Urothelium cell line (cell line): ENCODE measurements around the gene DPY30.
"Not testable (repeated sequence)": the region's sequence is repeated elsewhere in the genome, so short reads cannot be mapped to it uniquely, and the experiment has no call there.

Experiments
- DNase-seq: peaks from one replicate; pipeline ENCODE4 v3.0.0; 2011; ENCODE audit warnings: low spot score, mixed read lengths
- FAIRE-seq: peaks from 2 replicates; lab custom pipeline; 2011; peaks lifted over from hg19 to GRCh38; lab: Jason Lieb, UNC

The DPY30 gene

DNA sequence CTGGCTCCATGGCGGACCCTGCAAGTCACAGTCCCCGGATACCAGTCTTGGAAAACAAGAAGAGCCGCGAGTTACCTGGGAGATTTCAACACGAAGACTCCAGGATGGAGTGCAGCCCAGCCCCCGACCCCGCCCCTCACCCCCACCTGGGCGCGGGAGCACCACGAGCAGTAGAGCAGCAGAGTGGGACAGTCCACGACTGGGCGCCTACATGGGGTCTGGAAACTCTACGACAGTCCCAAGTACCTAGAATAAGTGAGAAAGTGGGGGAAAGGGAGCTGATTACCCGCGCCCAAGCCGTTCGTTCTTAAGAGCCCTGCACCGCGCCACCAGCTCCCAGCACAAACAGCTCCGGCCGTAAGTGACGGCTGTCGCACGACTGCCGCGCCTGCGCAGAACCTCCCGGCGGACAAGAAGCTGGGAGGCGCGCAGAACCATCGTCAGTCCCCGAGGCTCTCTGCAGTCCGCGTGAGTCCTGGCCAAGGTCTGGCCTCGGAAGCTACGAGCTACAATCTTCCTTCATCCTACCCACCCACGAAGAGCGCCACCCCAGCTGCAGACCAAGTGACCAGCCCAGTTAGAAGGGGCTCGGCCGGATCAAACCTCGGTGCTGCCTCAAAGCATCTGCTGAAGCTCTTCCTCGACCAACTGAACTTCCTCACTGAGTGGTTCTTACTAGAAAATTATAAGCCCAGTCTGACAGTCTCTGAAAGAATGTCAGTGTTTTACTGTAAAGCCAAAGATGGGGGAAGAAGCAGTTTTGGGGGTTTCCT is at the start of gene DPY30:
Gene DPY30, minus strand, starts transcription at position 359 of the 773 bp plus-strand sequence. Its CDS starts 349 bp downstream, at position 10.
- peak; percentile 96 for DNase-seq
- peak; percentile 73 for FAIRE-seq

DNA sequence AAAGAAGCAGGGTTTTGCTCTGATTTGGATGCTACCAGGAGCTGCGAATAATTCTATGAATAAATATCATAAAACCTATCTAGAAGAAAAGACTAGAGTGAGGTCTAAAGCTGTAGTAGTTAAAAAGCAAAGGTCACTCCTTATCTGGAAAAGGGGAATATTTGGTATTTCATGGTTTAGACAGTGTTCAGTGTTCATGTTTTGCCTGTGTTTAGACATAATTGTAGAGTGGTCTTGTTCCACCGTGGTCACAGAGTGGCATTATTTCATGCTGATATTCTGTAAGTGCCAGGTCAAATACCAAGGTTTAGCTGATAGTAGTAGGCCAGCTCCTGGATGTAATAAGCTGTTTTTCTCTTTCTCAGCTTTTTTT is 34.5 kb upstream of the DPY30 start:
- no peak for DNase-seq
- FAIRE-seq: no peak

DNA sequence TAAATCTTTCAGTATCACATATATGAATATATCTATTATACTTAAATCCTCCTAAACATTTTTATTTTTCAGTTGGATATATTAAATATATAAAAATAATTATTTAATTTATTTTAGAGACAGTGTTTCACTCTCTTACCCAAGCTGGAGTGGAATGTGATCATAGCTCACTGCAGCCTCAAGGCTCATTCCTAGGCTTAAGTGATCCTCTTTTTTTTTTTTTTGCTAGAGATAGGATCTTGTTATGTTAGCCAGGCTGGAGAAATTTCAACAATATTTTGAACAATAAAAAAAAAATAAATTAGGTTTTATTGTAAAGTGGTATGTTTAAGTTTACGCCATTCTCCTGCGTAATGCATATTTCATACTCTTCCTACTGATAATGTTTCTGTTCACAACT is 27.9 kb upstream of the DPY30 start:
- FAIRE-seq: no peak
- no peak for DNase-seq

DNA sequence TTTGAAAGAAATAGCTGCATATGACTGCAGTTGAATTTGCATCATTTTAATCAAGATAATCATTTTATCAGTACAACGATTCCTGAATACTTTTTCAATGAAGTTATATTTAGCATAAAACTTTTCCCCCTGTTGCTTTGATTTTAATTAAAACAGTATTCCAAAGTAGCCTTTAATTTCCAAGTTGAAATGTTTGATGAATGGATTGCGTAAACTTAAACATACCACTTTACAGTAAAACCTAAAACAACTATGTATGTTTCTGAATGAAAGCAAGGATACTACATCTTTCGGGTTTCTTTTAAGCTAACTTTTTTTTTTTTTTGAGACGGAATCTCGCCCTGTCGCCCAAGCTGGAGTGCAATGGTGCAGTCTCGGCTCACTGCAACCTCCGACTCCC is 25.1 kb upstream of the DPY30 start:
- DNase-seq (no peak), FAIRE-seq (no peak)

DNA sequence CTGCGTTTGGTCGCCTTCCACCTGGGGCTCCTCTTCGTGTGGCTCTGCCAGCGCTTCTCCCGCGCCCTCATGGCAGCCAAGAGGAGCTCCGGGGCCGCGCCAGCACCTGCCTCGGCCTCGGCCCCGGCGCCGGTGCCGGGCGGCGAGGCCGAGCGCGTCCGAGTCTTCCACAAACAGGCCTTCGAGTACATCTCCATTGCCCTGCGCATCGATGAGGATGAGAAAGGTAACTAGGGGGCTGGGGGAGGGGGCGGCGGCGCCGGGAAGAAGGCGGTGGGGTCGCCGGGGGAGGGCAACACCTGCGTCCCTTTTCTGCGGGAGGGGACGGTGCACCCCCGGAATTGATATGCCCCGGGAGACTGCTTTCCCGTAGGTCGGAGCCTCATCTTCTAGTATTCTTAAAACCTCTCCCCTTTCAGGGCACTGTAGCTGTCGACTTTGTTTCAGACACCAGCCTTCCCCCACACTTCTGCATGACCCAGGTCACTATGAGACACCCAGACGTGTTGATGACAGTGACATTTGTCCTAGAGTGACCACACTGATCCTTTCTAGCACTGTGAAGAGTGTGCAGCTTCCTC is 24.5 kb upstream of the DPY30 start:
- no peak for DNase-seq
- FAIRE-seq: no peak

DNA sequence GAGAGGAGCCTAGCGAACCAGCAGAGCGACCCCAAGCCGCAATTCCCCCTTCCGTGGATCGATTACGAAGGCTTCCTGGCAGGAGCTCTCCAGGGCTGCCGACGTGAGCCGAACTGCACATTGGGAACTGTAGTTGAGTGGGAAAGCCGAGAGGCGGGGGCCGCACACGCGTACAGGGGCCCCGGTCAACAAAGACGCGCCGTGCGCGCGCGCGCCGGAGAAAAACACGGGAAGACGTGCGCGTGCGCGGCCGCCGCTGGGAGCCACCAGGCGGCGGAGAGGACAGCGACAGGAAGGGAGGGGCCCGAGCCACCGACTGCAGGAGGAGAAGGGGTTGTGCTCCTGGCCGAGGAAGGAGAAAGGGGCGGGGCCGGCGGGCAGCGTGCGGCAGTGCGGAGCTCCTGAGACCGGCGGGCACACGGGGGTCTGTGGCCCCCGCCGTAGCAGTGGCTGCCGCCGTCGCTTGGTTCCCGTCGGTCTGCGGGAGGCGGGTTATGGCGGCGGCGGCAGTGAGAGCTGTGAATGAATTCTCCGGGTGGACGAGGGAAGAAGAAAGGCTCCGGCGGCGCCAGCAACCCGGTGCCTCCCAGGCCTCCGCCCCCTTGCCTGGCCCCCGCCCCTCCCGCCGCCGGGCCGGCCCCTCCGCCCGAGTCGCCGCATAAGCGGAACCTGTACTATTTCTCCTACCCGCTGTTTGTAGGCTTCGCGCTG is 23.9 kb upstream of the DPY30 start, which contains the start of gene SPAST:
Gene SPAST, plus strand, starts transcription at position 247 of the 711 bp plus-strand sequence. Its CDS starts 276 bp downstream, at position 523.
- DNase-seq (peak; percentile 99), FAIRE-seq (peak; percentile 85)

DNA sequence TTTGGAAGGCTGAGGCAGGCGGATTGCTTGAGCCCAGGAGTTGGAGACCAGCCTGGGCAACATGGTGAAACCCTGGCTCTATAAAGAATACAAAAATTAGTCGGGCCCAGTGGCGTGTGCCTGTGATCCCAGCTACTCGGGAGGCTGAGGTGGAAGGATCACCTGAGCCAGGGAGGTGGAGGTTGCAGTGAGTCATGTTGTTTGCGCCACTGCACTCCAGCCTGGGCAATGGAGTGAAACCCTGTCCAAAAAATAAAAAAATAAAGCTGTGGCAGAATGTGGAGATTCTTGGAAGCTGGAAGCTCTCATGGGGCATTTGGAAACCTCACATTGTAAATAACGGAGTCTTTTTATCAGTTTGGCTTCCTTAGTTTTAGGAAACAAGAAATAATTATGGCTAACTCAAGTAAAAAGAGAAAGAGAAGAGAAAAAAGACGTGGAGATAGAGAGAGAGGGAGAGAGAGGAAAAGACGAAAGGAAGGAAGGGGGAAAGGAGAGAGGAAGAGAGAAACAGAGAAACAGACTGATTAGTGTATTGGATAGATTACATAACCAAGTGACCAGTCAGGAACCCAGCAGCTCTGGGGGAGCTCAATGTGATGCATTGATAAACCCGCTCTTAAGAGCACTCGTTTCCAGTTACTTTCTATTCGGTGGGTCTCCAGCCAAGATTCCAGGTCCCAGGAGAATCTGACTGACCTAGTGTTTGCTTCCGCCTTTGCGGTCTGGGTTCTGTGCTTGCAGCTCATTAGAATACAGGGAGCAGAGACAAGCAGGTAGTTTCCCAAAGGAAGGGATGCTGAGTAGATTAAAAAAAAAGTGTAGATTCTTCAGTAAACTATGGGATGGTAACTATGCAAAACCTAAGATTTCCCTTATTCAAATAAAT is 22.6 kb upstream of the DPY30 start:
- FAIRE-seq (no peak), DNase-seq (peak; percentile 54)

DNA sequence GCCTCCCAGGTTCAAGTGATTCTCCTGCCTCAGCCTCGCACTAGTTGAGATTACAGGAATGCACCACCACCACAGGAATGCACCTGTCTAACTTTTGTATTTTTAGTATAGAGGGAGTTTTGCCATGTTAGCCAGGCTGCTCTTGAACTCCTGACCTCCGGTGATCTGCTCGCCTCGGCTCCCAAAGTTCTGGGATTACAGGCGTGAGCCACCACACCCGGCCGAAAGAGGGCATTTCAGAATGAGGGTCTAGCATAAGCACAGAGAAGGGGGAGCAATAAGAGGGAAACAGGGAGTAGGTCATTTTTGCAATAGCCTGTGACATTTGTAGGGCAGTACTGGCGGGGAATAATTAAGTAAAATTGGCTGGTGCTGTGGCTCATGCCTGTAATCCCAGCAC is 21.8 kb upstream of the DPY30 start:
- no peak for FAIRE-seq
- no peak for DNase-seq

DNA sequence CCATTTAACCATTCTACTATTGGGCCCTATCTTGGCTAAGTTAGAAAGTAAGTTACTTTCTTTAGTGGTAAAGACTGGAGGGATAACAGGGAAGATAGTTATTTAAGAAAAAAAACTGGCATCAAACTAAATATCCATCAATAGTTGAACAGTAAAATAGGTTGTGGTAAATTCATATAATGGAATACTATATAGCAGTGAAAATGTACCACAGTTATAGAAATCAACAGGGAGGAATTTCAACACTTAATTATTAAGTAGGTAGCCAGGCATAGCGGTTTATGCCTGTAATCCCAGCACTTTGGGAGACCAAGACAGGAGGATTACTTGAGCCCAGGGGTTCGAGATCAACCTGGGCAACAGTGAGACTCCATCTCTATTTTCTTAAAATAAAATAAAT is 20.7 kb upstream of the DPY30 start:
- no peak for FAIRE-seq
- DNase-seq: no peak

DNA sequence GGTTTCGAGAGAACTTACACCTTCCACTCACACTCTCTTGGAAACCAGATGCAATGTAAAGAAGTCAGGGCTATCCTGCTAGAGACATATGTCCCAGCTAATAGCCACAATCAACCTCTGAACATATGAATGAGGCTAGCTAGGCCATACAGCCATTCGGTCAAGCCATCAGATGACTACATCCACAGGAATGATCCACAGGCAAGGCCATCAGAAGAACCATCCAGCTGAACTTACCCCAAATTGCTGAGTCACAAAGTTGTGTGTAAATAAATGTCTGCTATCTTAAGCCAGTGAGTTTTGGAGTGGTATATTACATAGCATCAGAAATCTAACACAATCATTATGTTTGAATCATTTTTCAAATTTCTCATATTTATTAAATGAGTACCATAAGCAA is 18.5 kb upstream of the DPY30 start:
- FAIRE-seq: no peak
- no peak for DNase-seq

DNA sequence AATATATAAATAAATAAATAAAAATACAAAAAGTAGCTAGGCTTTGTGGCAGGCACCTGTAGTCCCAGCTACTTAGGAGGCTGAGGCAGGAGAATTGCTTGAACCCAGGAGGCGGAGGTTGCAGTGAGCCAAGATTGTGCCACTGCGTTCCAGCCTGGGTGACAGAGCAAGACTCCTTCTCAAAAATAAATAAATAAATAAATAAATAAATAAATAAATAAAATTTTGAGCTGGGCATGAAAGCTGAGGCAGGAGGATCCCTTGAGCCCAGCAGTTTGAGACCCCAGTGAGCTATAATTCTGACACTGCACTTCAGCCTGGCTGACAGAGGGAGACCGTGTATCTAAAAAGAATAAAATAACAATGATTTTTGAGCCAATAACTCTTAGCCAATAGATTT is 15.0 kb upstream of the DPY30 start:
- DNase-seq, FAIRE-seq: not testable (repeated sequence)

DNA sequence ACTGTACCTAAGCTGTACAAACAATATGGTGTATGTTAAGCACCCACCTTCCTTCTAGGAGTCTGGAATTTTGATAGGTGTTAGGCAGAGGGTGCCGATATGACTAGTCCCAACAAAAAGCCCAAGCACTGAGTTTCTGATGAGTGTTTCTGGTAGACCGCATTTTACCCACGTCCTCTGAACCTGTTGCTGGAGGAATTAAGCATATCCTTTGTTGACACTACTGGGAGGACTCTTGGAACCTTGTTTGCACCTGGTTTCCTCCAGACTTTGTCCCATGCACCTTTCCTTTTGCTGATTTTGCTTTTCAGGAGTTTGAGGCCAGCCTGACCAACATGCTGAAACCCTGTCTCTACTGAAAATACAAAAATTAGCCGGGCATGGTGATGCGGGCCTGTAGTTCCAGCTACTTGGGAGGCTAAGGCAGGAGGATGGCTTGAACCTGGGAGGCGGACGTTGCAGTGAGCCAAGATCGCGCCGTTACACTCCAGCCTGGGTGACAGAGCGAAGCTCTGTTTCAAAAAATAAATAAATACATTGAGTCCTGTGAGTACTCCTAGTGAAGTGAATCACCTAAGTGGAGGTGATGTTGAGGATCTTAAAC is 12.3 kb upstream of the DPY30 start:
- DNase-seq: no peak
- FAIRE-seq: no peak

DNA sequence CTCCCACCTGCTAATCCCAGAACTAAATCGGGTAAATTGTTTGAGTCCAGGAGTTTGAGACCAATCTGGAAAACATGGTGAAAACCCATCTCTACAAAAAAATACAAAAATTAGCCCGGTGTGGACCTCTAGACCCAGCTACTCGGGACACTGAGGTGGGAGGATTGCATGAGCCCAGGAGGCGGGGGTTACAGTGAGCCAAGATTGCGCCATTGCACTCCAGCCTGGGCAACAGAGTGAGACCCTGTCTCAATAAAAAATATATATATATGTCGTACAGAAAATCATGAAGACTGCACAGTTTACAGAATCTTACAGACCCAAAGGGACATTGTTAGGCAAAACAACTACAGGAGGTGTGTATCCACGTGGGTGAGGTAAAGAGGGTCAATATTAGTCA is 4.0 kb upstream of the DPY30 start:
- DNase-seq (no peak), FAIRE-seq (no peak)

DNA sequence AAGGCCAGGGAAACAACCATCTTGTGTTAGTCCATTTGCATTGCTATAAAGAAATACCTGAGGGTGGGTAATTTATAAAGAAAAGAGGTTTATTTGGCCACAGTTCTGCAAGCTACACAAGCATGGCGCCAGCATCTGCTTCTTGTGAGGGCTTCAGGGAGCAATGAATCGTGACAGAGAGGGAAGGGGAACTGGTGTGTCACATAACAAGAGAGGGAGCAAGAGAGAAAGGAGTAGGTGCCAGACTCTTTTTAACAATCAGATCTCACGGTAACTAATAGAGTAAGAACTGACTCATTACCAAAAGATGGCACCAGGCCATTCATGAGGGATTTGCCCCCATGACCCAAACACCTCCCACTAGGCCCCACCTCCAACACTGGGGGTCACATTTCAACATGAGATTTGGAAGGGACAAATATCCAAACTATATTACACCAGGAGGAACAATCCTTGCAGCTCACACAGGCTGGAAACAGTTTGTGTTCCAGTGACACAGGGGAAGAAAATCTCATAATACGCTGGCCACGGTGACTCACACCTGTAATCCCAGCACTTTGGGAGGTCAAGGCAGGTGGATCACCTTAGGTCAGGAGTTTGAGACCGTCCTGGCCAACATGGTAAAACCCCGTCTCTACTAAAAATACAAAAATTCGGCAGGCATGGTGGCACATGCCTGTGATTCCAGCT is 5.3 kb downstream of the DPY30 start:
- not testable (repeated sequence) for DNase-seq, FAIRE-seq

DNA sequence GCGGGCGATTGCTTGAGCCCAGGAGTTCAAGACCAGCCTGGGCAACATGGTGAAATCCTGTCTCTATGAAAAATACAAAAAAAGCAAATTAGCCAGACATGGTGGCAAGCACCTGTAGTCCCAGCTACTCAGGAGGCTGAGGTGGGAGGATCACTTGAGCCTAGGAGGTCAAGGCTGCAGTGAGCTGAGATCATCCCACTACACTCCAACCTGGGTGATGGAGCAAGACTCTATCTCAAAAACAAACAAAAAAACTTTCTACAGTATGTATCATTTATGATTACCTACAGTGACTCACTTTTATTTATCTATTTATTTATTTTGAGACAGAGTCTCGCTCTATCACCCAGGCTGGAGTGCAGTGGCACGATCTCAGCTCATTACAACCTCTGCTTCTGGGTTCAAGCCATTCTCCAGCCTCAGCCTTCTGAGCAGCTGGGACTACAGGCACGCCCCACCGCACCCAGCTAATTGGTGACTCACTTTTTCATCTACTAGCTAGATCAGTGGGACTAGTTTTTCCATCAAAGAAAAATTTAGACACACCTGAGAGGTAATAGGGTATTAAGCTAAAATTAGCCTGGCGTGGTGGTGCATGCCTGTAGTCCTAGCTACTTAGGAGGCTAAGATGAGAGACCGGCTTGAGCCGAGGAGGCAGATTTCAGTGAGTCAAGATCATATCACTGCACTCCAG is 20.7 kb downstream of the DPY30 start:
- DNase-seq, FAIRE-seq: not testable (repeated sequence)

DNA sequence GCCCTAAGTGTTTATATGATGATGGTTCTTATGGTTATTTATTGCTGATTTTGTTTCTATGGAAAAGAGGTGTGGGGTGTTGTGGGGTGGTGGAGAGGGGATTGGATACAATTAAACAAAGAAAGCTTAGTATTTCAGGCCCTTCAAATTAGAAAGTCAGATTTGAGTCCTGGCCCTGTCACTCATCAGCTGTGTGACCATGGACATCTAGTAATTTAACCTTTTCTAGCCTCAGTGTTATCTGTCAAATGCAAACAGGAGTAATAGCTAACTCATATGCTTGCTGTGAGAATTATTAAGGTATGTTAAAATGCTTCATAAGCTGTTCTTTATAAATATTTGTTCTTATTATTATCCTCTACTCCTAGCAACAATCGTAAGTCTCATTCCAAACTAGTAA is 26.7 kb downstream of the DPY30 start:
- DNase-seq (no peak), FAIRE-seq (no peak)

DNA sequence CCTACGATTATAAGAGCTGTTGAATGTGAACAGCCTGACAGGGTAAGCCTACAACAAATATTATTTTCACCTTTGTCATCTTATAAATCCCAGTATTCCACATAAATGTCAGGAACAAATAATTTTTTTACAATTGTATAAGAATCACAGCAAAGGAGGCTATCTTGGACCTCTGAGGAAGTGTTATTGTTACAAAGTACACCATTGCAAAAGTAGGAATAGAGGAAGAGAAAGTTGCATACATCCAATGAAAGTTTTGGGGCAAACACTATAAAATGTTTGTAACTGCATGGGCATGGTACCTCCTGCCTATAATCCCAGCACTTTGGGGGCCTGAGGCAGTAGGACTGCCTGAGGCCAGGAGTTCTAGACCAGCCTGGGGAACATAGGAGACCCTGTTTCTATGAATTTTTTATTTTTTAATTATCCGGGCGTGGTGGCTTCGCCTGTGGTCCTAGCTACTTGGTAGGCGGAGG is 28.1 kb downstream of the DPY30 start:
- no peak for DNase-seq
- FAIRE-seq: no peak

DNA sequence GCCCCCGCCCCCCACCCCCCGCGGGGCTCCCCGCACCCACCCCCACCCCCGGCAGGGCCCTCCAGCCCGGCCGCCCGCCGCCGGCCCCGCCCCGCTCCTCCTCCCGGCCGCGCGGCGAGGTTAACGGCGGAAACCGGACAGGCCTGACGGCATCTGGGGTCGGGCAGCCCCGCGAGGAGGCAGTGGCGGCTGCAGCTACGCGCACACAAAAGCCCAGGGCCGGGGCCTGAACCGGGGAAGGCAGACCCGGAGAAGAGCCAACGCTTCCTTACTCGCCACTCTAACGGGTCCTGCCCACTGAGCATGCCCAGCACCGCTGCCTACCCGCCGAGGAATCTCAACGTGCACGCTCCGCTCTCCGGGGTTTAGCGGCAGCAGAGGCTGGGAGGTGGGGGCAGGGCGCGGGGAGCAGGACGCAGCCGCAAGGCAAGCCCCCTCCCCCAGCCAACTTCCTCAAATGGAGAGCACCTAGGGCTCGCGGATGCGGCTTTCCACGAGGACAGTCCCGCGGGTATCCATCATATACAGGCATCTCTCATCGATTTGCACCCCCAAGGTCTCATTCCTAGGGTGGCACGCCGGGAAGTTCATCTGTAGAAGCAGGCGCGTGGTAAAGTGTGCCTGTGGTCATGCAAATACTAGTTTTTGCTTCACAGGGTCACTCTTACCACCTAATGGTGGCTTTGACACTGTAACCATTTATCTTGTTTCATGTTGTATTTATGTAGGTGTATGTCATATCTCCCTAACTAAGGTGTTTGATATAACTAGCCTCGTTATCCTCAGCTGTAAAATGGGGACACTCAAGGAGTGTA is 28.7 kb downstream of the DPY30 start, which contains the start of gene MEMO1:
Gene MEMO1, minus strand, starts transcription at position 339 of the 815 bp plus-strand sequence. CDS start 761 bp downstream, outside the sequence.
- peak; percentile 97 for DNase-seq
- FAIRE-seq: no peak
